ENCODE results near the gene HSD17B1.

Gene HSD17B1

DNA sequence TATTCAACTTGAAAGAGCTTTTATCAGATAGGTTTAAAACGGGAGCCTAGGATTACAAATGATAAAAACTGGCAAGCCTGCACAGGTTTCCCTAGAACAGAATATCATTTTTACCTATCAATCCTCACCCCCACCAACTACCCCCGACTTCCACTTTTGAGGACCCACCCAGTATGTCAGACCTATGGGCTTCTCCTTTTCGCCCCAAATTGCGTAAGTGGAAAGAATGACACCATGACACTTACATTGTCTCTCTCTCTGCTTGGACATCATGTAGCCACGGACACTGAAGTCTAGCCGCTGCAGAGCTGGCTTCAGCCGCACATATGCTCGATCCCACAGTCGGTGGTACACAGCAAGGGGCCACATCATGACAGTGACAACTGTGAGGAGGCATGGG, 32.2 kb downstream of the HSD17B1 start:
- Histone ChIP-seq H3K9me3 (ENCODE audit: control insufficient read depth, low read length) (no peaks in the 10 kb centered on the region), H3K27ac (ENCODE audit: low read depth, low read length, severe bottlenecking) (no peak overlapping the region), H3K4me1 (ENCODE audit: control insufficient read depth, insufficient read depth, low read length, poor library complexity, severe bottlenecking) (no peaks in the 10 kb centered on the region), H3K36me3 (ENCODE audit: control insufficient read depth, insufficient read depth, low read length) (peaks cover 96% of the 10 kb centered on the region), H3K4me3 (ENCODE audit: extremely low read depth, insufficient read depth, low read length, poor library complexity, severe bottlenecking) (no peak overlapping the region)
- WGBS, 2 experiments (ENCODE audit: insufficient coverage in 2 of 2): 80 to 94% methylated on average over 4 to 8 of the region's 9 CpGs

- no peaks in the 10 kb centered on the region for H3K4me1 ChIP-seq (ENCODE audit: control insufficient read depth, insufficient read depth, low read length, poor library complexity, severe bottlenecking)
- H3K27ac ChIP-seq (ENCODE audit: low read depth, low read length, severe bottlenecking): no peak overlapping the region
- no peak overlapping the region for H3K4me3 ChIP-seq (ENCODE audit: extremely low read depth, insufficient read depth, low read length, poor library complexity, severe bottlenecking)
- WGBS, 2 experiments (ENCODE audit: insufficient coverage in 2 of 2): no CpG with 5 or more reads among the region's 1 CpG
- no peaks in the 10 kb centered on the region for H3K9me3 ChIP-seq (ENCODE audit: control insufficient read depth, low read length)
- H3K36me3 ChIP-seq (ENCODE audit: control insufficient read depth, insufficient read depth, low read length): peaks cover 96% of the 10 kb centered on the region
Observed at GRCh38 chr17:42585353-42585752, 32.6 kb downstream of the HSD17B1 start.

GRCh38 chr17:42586514-42587230, 33.9 kb downstream of the HSD17B1 start:
- Histone ChIP-seq H3K9me3 (ENCODE audit: control insufficient read depth, low read length) (no peaks in the 10 kb centered on the region), H3K4me1 (ENCODE audit: control insufficient read depth, insufficient read depth, low read length, poor library complexity, severe bottlenecking) (no peaks in the 10 kb centered on the region), H3K27ac (ENCODE audit: low read depth, low read length, severe bottlenecking) (no peak overlapping the region), H3K36me3 (ENCODE audit: control insufficient read depth, insufficient read depth, low read length) (peaks cover 99% of the 10 kb centered on the region), H3K4me3 (ENCODE audit: extremely low read depth, insufficient read depth, low read length, poor library complexity, severe bottlenecking) (no peak overlapping the region)
- WGBS, 2 experiments (ENCODE audit: insufficient coverage in 2 of 2): 96 to 98% methylated on average over 3 to 5 of the region's 7 CpGs

- Histone ChIP-seq H3K36me3 (ENCODE audit: control insufficient read depth, insufficient read depth, low read length) (peaks cover 81% of the 10 kb centered on the region), H3K9me3 (ENCODE audit: control insufficient read depth, low read length) (no peaks in the 10 kb centered on the region), H3K4me1 (ENCODE audit: control insufficient read depth, insufficient read depth, low read length, poor library complexity, severe bottlenecking) (no peaks in the 10 kb centered on the region), H3K4me3 (ENCODE audit: extremely low read depth, insufficient read depth, low read length, poor library complexity, severe bottlenecking) (no peak overlapping the region), H3K27ac (ENCODE audit: low read depth, low read length, severe bottlenecking) (no peak overlapping the region)
- 94 to 100% methylated on average over 2 of the region's 2 CpGs for WGBS, 2 experiments (ENCODE audit: insufficient coverage in 2 of 2)
Observed at GRCh38 chr17:42590886-42591285, 38.2 kb downstream of the HSD17B1 start.

DNA sequence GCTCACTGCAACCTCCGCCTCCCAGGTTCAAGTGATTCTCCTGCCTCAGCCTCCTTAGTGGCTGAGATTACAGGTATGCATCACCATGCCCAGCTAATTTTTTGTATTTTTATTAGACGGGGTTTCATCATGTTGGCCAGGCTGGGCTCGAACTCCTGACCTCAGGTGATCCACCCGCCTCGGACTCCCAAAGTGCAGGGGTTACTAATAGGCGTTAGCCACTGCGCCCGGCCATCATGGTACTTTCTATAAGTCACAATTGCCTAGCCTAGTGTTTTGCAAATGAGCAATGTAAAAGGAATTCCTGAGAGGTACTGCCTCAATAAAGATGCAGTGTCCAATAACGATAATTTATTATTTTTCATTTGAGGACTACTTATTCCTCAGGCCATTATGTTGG, 38.7 kb downstream of the HSD17B1 start:
- Histone ChIP-seq H3K36me3 (ENCODE audit: control insufficient read depth, insufficient read depth, low read length) (peaks cover 78% of the 10 kb centered on the region), H3K4me3 (ENCODE audit: extremely low read depth, insufficient read depth, low read length, poor library complexity, severe bottlenecking) (no peak overlapping the region), H3K4me1 (ENCODE audit: control insufficient read depth, insufficient read depth, low read length, poor library complexity, severe bottlenecking) (no peaks in the 10 kb centered on the region), H3K9me3 (ENCODE audit: control insufficient read depth, low read length) (no peaks in the 10 kb centered on the region), H3K27ac (ENCODE audit: low read depth, low read length, severe bottlenecking) (no peak overlapping the region)
- 75 to 97% methylated on average over 8 of the region's 9 CpGs for WGBS, 2 experiments (ENCODE audit: insufficient coverage in 2 of 2)

DNA sequence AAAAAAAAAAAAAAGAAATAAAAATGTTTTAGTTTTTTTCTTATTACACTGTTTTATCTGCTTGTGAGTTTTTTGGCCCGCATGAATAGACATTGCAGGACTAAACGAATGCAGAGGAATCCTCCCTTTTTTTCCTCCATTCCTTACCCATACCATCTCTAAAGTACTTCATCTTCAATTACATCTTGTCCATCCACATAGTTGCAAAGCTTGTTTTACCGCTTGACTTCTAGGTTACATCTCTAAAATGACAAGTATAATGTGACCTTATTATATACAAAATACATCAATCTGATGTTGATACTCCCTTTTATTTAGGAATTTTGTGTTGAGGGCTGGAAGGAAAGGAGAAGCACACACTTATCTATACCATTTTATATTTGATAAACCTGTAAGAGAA, 43.7 kb downstream of the HSD17B1 start:
- Histone ChIP-seq H3K9me3 (ENCODE audit: control insufficient read depth, low read length) (no peaks in the 10 kb centered on the region), H3K4me1 (ENCODE audit: control insufficient read depth, insufficient read depth, low read length, poor library complexity, severe bottlenecking) (no peaks in the 10 kb centered on the region), H3K4me3 (ENCODE audit: extremely low read depth, insufficient read depth, low read length, poor library complexity, severe bottlenecking) (no peak overlapping the region), H3K36me3 (ENCODE audit: control insufficient read depth, insufficient read depth, low read length) (peaks cover 40% of the 10 kb centered on the region), H3K27ac (ENCODE audit: low read depth, low read length, severe bottlenecking) (no peak overlapping the region)
- WGBS, 2 experiments (ENCODE audit: insufficient coverage in 2 of 2): 100% methylated on average over 1 of the region's 3 CpGs; no CpG with 5 or more reads in 1 of the 2 experiments

GRCh38 chr17:42598905-42599304, 46.2 kb downstream of the HSD17B1 start:
- H3K4me3 ChIP-seq (ENCODE audit: extremely low read depth, insufficient read depth, low read length, poor library complexity, severe bottlenecking): no peak overlapping the region
- peaks cover 39% of the 10 kb centered on the region for H3K36me3 ChIP-seq (ENCODE audit: control insufficient read depth, insufficient read depth, low read length)
- H3K9me3 ChIP-seq (ENCODE audit: control insufficient read depth, low read length): no peaks in the 10 kb centered on the region
- no peaks in the 10 kb centered on the region for H3K4me1 ChIP-seq (ENCODE audit: control insufficient read depth, insufficient read depth, low read length, poor library complexity, severe bottlenecking)
- no peak overlapping the region for H3K27ac ChIP-seq (ENCODE audit: low read depth, low read length, severe bottlenecking)
- 100% methylated on average over 1 of the region's 2 CpGs for WGBS, 2 experiments (ENCODE audit: insufficient coverage in 2 of 2)

DNA sequence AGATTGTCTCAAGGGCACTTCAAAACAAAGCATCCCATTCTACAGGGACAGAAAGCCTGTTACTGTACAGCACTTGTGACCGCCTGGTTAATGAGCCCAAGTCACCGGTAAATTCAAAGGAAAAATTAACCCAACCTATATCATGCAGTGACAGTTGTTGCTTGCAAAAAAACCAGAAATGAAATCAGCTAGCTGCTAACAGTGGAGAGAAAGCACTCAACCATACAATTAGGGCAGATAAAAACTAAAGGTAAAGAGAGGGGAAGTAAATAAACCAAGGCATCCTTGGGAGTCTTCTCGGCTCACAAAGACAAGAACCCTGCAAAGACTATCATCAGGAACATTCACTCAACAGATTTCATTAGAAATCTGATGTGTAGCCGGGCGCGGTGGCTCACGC, 50.6 kb downstream of the HSD17B1 start:
- no peaks in the 10 kb centered on the region for H3K9me3 ChIP-seq (ENCODE audit: control insufficient read depth, low read length)
- H3K36me3 ChIP-seq (ENCODE audit: control insufficient read depth, insufficient read depth, low read length): peaks cover 34% of the 10 kb centered on the region
- 95 to 98% methylated on average over 4 to 6 of the region's 7 CpGs for WGBS, 2 experiments (ENCODE audit: insufficient coverage in 2 of 2)
- no peak overlapping the region for H3K4me3 ChIP-seq (ENCODE audit: extremely low read depth, insufficient read depth, low read length, poor library complexity, severe bottlenecking)
- H3K27ac ChIP-seq (ENCODE audit: low read depth, low read length, severe bottlenecking): no peak overlapping the region
- H3K4me1 ChIP-seq (ENCODE audit: control insufficient read depth, insufficient read depth, low read length, poor library complexity, severe bottlenecking): peaks cover 3% of the 10 kb centered on the region

Measured in mesodermal cell (in vitro differentiated cells).